ENCODE data around the gene MYH14. TPM values are rescaled to one million over a fixed set of nuclear protein-coding genes. Genes with fewer than 3 reads are reported as not detected.

The MYH14 gene
- total RNA-seq, 4 donors from 2014 or later = 8.3 to 82.1 (median 12.4) TPM

GRCh38 chr19:50224986-50225747 lies 21.7 kb downstream of the MYH14 start:
- no peak for TF ChIP-seq CTCF (IDR thresholded peaks at IDR 0.05; ENCODE audit: low read depth)

- no peak for TF ChIP-seq CTCF (IDR thresholded peaks at IDR 0.05; ENCODE audit: low read depth)
These were observed 23.1 kb downstream of the MYH14 start for GRCh38 chr19:50226536-50226935.

GRCh38 chr19:50230379-50231351 lies 27.2 kb downstream of the MYH14 start:
- TF ChIP-seq CTCF (IDR thresholded peaks at IDR 0.05; ENCODE audit: low read depth) = no peak

GRCh38 chr19:50231821-50232220 lies 28.4 kb downstream of the MYH14 start:
- TF ChIP-seq CTCF (IDR thresholded peaks at IDR 0.05; ENCODE audit: low read depth) = no peak

GRCh38 chr19:50232600-50232999 lies 29.2 kb downstream of the MYH14 start:
- TF ChIP-seq CTCF (IDR thresholded peaks at IDR 0.05; ENCODE audit: low read depth) = no peak

GRCh38 chr19:50233308-50233910 lies 30.0 kb downstream of the MYH14 start:
- TF ChIP-seq CTCF (IDR thresholded peaks at IDR 0.05; ENCODE audit: low read depth) = no peak

- TF ChIP-seq CTCF (IDR thresholded peaks at IDR 0.05; ENCODE audit: low read depth) = no peak
These were observed 34.6 kb downstream of the MYH14 start for GRCh38 chr19:50238043-50238442.

Data from subcutaneous adipose tissue (tissue), 4 donors.